TTC549 (cell line): Measurements from ENCODE around the gene TNFAIP3.

Source experiments
- FAIRE-seq: peaks from 2 replicates; lab custom pipeline; 2012; peaks lifted over from hg19 to GRCh38; lab: Jason Lieb, UNC

Gene TNFAIP3

GRCh38 chr6:137925141-137925698 is 58.2 kb downstream of the TNFAIP3 start:
- no peak for FAIRE-seq

- no peak for FAIRE-seq
Observed at GRCh38 chr6:137926207-137926731, 59.2 kb downstream of the TNFAIP3 start.

DNA sequence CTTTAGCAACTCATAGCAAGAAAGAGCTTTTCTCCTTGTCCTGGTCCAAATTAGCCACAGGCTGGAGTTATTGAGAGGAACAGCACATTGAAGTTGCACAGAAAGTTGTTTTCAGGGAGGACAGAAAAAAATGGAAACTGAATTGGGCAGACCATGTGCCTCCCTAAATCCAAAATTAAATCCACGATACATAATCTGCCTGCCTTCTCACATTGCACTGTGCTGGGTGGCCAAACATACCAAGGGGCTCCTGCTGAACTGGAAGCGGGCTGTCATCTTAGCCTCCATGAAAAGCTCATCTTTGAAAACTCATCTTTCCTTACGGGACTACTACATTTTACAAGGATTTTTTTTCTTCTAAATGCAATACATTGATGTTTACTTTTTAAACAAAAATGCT is 59.9 kb downstream of the TNFAIP3 start:
- FAIRE-seq: no peak

DNA sequence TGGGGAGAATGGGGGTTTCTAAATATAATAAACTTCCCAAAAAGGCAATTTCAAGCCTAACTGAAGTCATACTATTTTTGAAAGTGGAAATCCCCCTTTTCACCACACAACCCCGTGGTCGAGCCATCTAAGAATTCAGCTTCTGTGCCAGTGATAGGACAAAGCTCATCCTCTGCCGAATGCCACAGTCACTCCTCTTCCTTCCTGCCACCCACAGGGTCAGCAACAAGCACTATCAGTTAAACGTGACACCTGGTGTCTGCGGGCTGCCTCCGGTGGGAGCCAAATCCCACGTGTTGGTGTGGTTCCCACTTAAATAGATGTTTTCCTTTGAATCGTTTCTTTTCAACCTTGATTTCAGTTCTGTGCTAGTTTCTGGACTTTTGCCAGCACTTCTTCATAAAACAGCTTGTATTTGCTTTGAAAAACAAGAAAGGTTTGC is 60.7 kb downstream of the TNFAIP3 start:
- no peak for FAIRE-seq

- no peak for FAIRE-seq
Observed at GRCh38 chr6:137928286-137928685, 61.2 kb downstream of the TNFAIP3 start.

- no peak for FAIRE-seq
Observed at GRCh38 chr6:137931849-137932465, 64.9 kb downstream of the TNFAIP3 start.
